ENCODE data around the gene GLG1.

The GLG1 gene

GRCh38 chr16:74622005-74622404, 15.1 kb upstream of the GLG1 start:
- Mint-ChIP-seq H3K27ac (peak overlapping the region; percentile 87), H3K27me3 (ENCODE audit: low read depth, poor library complexity) (peaks cover 3% of the 10 kb centered on the region), H3K4me3 (no peak overlapping the region), H3K36me3 (ENCODE audit: low read depth) (peaks cover 59% of the 10 kb centered on the region), H3K4me1 (no peaks in the 10 kb centered on the region), H3K9me3 (no peaks in the 10 kb centered on the region)
- no peak for DNase-seq
- no peak for TF ChIP-seq CTCF (IDR thresholded peaks at IDR 0.05)

- H3K4me3 Mint-ChIP-seq, result no peak overlapping the region
- H3K27ac Mint-ChIP-seq, result peak overlapping the region; percentile 89
These were observed 10.4 kb upstream of the GLG1 start for GRCh38 chr16:74617206-74617788.

GRCh38 chr16:74611721-74612120, 4.8 kb upstream of the GLG1 start:
- DNase-seq, result no peak
- Mint-ChIP-seq H3K9me3 (peaks cover 2% of the 10 kb centered on the region), H3K4me1 (peaks cover 17% of the 10 kb centered on the region), H3K27ac (no peak overlapping the region), H3K4me3 (no peak overlapping the region), H3K36me3 (ENCODE audit: low read depth) (peaks cover 5% of the 10 kb centered on the region), H3K27me3 (ENCODE audit: low read depth, poor library complexity) (no peaks in the 10 kb centered on the region)
- TF ChIP-seq CTCF (IDR thresholded peaks at IDR 0.05), result no peak

More at GRCh38 chr16:74617206-74617788, 10.4 kb upstream of the GLG1 start:
- H3K4me1 Mint-ChIP-seq, result peaks cover 5% of the 10 kb centered on the region
- no peak for TF ChIP-seq CTCF (IDR thresholded peaks at IDR 0.05)
- peaks cover 29% of the 10 kb centered on the region for H3K36me3 Mint-ChIP-seq (ENCODE audit: low read depth)
- H3K9me3 Mint-ChIP-seq, result no peaks in the 10 kb centered on the region
- DNase-seq, result no peak
- peaks cover 3% of the 10 kb centered on the region for H3K27me3 Mint-ChIP-seq (ENCODE audit: low read depth, poor library complexity)

GRCh38 chr16:74608944-74609343, 2.0 kb upstream of the GLG1 start:
- H3K4me1 Mint-ChIP-seq, result peaks cover 42% of the 10 kb centered on the region
- H3K4me3 Mint-ChIP-seq, result no peak overlapping the region
- H3K9me3 Mint-ChIP-seq, result peaks cover 2% of the 10 kb centered on the region
- no peaks in the 10 kb centered on the region for H3K27me3 Mint-ChIP-seq (ENCODE audit: low read depth, poor library complexity)
- TF ChIP-seq CTCF (IDR thresholded peaks at IDR 0.05), result no peak
- H3K36me3 Mint-ChIP-seq (ENCODE audit: low read depth), result peaks cover under 1% of the 10 kb centered on the region
- DNase-seq, result no peak
- no peak overlapping the region for H3K27ac Mint-ChIP-seq

GRCh38 chr16:74608381-74608780, 1.5 kb upstream of the GLG1 start:
- no peak for TF ChIP-seq CTCF (IDR thresholded peaks at IDR 0.05)
- peaks cover 47% of the 10 kb centered on the region for H3K4me1 Mint-ChIP-seq
- peaks cover 2% of the 10 kb centered on the region for H3K9me3 Mint-ChIP-seq
- no peak for DNase-seq
- H3K27ac Mint-ChIP-seq, result no peak overlapping the region
- no peaks in the 10 kb centered on the region for H3K27me3 Mint-ChIP-seq (ENCODE audit: low read depth, poor library complexity)
- peaks cover 6% of the 10 kb centered on the region for H3K36me3 Mint-ChIP-seq (ENCODE audit: low read depth)
- no peak overlapping the region for H3K4me3 Mint-ChIP-seq

GRCh38 chr16:74607962-74608356, 1.0 kb upstream of the GLG1 start:
- Mint-ChIP-seq H3K36me3 (ENCODE audit: low read depth) (peaks cover 7% of the 10 kb centered on the region), H3K9me3 (peaks cover 2% of the 10 kb centered on the region), H3K27ac (peak overlapping the region; percentile 71), H3K4me1 (peaks cover 48% of the 10 kb centered on the region), H3K4me3 (peak overlapping the region; percentile 98), H3K27me3 (ENCODE audit: low read depth, poor library complexity) (no peaks in the 10 kb centered on the region)
- no peak for TF ChIP-seq CTCF (IDR thresholded peaks at IDR 0.05)
- DNase-seq, result peak; percentile 19
